Peyer's patch (tissue), 4 donors: ENCODE results near the gene CST9L.

Experiments used
- CTCF ChIP-seq, 6 experiments: fragments of 450-650 bp in 4 of 6; fragments of 200-600 bp in 2 of 6; sonication (generic) in 1 of 6; IDR thresholded peaks; one replicate each; pipeline ENCODE4 v1.5.1; 2017 to 2019; ENCODE audit warnings: antibody characterized with exemption in 6 of 6, mild to moderate bottlenecking in 3 of 6, moderate library complexity in 1 of 6
- POLR2A ChIP-seq, 2 donors: fragments of 450-650 bp; IDR thresholded peaks; one replicate each; pipeline ENCODE4 v1.5.1; 2017; ENCODE audit warnings: antibody characterized with exemption in 2 of 2, mild to moderate bottlenecking in 2 of 2, moderate library complexity in 2 of 2

GRCh38 chr20:23565503-23566045, 2.7 kb downstream of the CST9L start:
- no peak for TF ChIP-seq POLR2A (IDR thresholded peaks at IDR 0.05)
- TF ChIP-seq CTCF (IDR thresholded peaks at IDR 0.05) = no peak
